Measurements from ENCODE around the gene NFIA. TPM values are rescaled to one million over a fixed set of nuclear protein-coding genes. Genes with fewer than 3 reads are reported as not detected.
A peak's percentile ranks its signal among the peaks of the same experiment; 100 is the strongest.

Gene NFIA
- total and polyA plus RNA-seq, 5 donors, result 15.9 to 127 (median 108) TPM

DNA sequence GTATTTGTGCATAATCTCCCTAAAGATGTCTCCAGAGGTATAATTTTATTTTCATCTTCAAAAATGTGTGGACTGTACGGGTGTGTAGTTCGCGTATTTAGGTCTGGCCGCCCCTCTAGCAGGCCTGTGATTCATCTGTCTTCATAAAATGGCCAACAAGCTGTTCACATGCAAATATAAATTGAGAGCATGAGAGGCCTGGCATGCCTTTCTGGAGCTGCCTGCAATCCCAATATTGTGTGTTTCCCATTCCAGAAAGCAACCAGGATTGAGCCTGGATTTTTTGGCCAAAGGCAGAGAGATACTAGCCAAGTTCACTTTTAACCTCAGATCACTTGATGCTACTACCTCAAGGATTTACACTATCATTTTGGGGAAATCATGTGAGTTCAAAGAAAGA lies 197.2 kb downstream of the NFIA start:
- no peaks in the 10 kb centered on the region for H3K27me3 ChIP-seq (ENCODE audit: control insufficient read depth, insufficient read depth)
- ATAC-seq (peak in 1 of 2 donors; percentile 34), DNase-seq (peak in 1 of 3 donors; percentile 52)
- peaks cover 4% of the 10 kb centered on the region for H3K4me1 ChIP-seq (ENCODE audit: control insufficient read depth, insufficient read depth, low read length)
- intact Hi-C loops (cut with DNase I), result no loop called here
- 65% methylated on average over 4 of the region's 4 CpGs for WGBS
- H3K4me3 ChIP-seq (ENCODE audit: low read length), result no peak overlapping the region
- peak overlapping the region; percentile 88 for H3K27ac ChIP-seq (ENCODE audit: low read length)
- H3K9me3 ChIP-seq (ENCODE audit: control insufficient read depth, low read length), result no peaks in the 10 kb centered on the region

DNA sequence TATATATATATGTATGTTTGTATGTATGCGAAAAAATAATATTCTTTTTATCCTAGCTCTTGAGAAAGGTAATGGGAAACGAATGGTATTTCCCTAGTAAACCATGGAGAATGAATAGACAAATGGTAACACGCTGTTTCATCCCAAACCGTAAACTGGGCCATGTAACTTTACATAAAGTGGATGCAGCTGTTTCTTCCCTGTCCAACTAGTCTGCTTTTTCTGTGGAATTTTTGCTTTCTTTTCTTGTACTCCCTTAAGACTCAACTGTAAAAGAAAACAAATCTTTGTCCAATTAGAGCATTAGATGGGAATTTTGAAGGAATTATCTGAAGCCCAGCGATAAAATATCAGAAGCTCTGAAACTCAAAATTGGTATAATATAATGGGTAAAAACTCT lies 198.1 kb downstream of the NFIA start:
- Histone ChIP-seq H3K4me1 (ENCODE audit: control insufficient read depth, insufficient read depth, low read length) (peaks cover 4% of the 10 kb centered on the region), H3K27me3 (ENCODE audit: control insufficient read depth, insufficient read depth) (no peaks in the 10 kb centered on the region), H3K9me3 (ENCODE audit: control insufficient read depth, low read length) (no peaks in the 10 kb centered on the region), H3K4me3 (ENCODE audit: low read length) (no peak overlapping the region), H3K27ac (ENCODE audit: low read length) (no peak overlapping the region)
- intact Hi-C loops (cut with DNase I), result loop anchor here in 1 of 4 donors (10.0 kb wide), 1 partner anchor 54 kb away; no protein-coding TSS in a partner anchor
- WGBS, result 81% methylated on average over 5 of the region's 5 CpGs
- DNase-seq (no peak), ATAC-seq (no peak)

GRCh38 chr1:61282387-61282786 lies 200.0 kb downstream of the NFIA start:
- H3K9me3 ChIP-seq (ENCODE audit: control insufficient read depth, low read length), result no peaks in the 10 kb centered on the region
- no peak for ATAC-seq
- no peak overlapping the region for H3K27ac ChIP-seq (ENCODE audit: low read length)
- H3K4me1 ChIP-seq (ENCODE audit: control insufficient read depth, insufficient read depth, low read length), result peaks cover 3% of the 10 kb centered on the region
- H3K4me3 ChIP-seq (ENCODE audit: low read length), result no peak overlapping the region
- DNase-seq, result no peak
- intact Hi-C loops (cut with DNase I), result loop anchor here in 1 of 4 donors (10.0 kb wide), 1 partner anchor 52 kb away; no protein-coding TSS in a partner anchor
- no peaks in the 10 kb centered on the region for H3K27me3 ChIP-seq (ENCODE audit: control insufficient read depth, insufficient read depth)
- 60% methylated on average over 3 of the region's 3 CpGs for WGBS

DNA sequence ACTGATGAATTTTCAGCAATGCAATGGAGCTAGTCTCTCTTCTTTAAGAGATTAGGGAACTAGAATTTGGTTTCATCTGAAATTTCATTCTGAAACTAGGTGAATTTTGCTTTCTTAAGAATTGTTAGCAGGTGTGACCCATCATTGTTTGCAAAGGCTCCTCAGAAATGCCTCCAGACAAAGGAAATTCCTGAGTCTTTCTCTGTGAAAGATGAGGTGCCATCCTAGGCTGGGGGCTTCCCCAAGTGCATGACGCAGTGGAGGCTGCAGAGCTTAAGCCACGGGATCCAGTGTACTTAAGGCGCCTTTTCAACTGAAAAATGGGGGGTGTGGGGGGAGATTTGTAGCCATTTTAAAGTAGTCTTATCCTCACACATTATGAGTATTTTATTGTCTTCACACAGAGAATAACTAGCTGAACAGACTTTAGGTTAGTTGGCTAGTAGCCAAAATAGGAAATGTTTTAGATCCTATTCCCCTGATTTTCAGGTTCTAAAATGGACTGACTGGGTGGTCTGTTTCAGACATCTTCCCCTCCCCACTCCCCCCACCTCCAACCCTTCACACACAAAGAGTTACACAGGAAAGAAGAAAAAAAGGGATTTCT lies 202.0 kb downstream of the NFIA start:
- Histone ChIP-seq H3K27ac (ENCODE audit: low read length) (no peak overlapping the region), H3K27me3 (ENCODE audit: control insufficient read depth, insufficient read depth) (no peaks in the 10 kb centered on the region), H3K9me3 (ENCODE audit: control insufficient read depth, low read length) (no peaks in the 10 kb centered on the region), H3K4me3 (ENCODE audit: low read length) (no peak overlapping the region), H3K4me1 (ENCODE audit: control insufficient read depth, insufficient read depth, low read length) (peaks cover 6% of the 10 kb centered on the region)
- intact Hi-C loops (cut with DNase I), result loop anchor here in 1 of 4 donors (10.0 kb wide), 1 partner anchor 50 kb away; no protein-coding TSS in a partner anchor
- 91% methylated on average over 3 of the region's 3 CpGs for WGBS
- ATAC-seq, result no peak
- no peak for DNase-seq

DNA sequence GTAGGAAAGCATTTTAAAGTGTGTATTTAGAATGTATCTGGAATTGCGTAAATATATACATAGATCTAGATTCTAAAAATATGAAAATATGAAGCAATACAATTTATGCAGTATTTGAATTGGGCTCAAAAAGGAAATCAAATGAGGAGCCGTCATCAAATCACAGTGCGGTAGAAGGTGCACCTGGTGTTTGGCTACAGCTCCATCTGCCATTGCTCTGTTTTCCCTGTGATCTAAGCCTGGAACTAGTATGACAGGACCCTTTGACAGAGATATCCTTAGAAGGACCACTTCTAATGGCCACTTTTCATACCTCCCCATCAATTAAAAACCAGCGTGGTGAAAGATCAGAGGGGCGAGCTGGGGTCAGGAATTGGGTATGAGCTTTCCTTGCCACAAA lies 202.6 kb downstream of the NFIA start:
- DNase-seq (no peak), ATAC-seq (no peak)
- H3K9me3 ChIP-seq (ENCODE audit: control insufficient read depth, low read length), result no peaks in the 10 kb centered on the region
- H3K4me3 ChIP-seq (ENCODE audit: low read length), result no peak overlapping the region
- WGBS, result 96% methylated on average over 5 of the region's 5 CpGs
- H3K4me1 ChIP-seq (ENCODE audit: control insufficient read depth, insufficient read depth, low read length), result peaks cover 6% of the 10 kb centered on the region
- no peaks in the 10 kb centered on the region for H3K27me3 ChIP-seq (ENCODE audit: control insufficient read depth, insufficient read depth)
- intact Hi-C loops (cut with DNase I), result loop anchor here in 1 of 4 donors (10.0 kb wide), 1 partner anchor 50 kb away; no protein-coding TSS in a partner anchor
- H3K27ac ChIP-seq (ENCODE audit: low read length), result no peak overlapping the region

- H3K27ac ChIP-seq (ENCODE audit: low read length), result no peak overlapping the region
- peaks cover 6% of the 10 kb centered on the region for H3K4me1 ChIP-seq (ENCODE audit: control insufficient read depth, insufficient read depth, low read length)
- DNase-seq, result no peak
- no peak overlapping the region for H3K4me3 ChIP-seq (ENCODE audit: low read length)
- H3K27me3 ChIP-seq (ENCODE audit: control insufficient read depth, insufficient read depth), result no peaks in the 10 kb centered on the region
- intact Hi-C loops (cut with DNase I), result loop anchor here in 1 of 4 donors (10.0 kb wide), 1 partner anchor 49 kb away; no protein-coding TSS in a partner anchor
- whole genome bisulfite sequencing, result 73% methylated on average over 3 of the region's 3 CpGs
- H3K9me3 ChIP-seq (ENCODE audit: control insufficient read depth, low read length), result no peaks in the 10 kb centered on the region
- ATAC-seq, result no peak
These were observed 203.1 kb downstream of the NFIA start for GRCh38 chr1:61285371-61285885.

GRCh38 chr1:61287014-61287413 lies 204.7 kb downstream of the NFIA start:
- H3K27ac ChIP-seq (ENCODE audit: low read length), result no peak overlapping the region
- intact Hi-C loops (cut with DNase I), result loop anchor here in 1 of 4 donors (10.0 kb wide), 1 partner anchor 48 kb away; no protein-coding TSS in a partner anchor
- no peaks in the 10 kb centered on the region for H3K27me3 ChIP-seq (ENCODE audit: control insufficient read depth, insufficient read depth)
- no peaks in the 10 kb centered on the region for H3K9me3 ChIP-seq (ENCODE audit: control insufficient read depth, low read length)
- H3K4me3 ChIP-seq (ENCODE audit: low read length), result no peak overlapping the region
- no peak for DNase-seq
- 79% methylated on average over 2 of the region's 2 CpGs for WGBS
- peak; percentile 32 to 78 for ATAC-seq
- peaks cover 6% of the 10 kb centered on the region for H3K4me1 ChIP-seq (ENCODE audit: control insufficient read depth, insufficient read depth, low read length)

DNA sequence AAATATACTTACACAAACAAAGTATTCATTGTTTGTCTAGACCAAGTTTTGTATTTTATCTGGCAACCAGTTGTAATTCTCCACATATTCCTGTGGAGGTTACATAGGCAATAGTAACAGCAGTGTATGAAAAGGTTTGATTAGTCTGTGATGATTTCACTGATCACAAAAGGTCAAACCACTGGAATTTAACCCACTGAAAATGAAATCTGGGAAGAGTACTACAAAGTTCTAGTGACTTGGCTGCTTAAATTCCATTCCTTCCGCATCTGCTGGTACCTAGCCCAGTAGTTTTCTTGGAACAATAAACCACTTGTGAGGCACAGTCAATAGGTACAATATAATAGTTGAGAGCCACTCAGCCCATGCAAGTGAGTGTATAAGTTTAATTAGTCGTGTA lies 205.4 kb downstream of the NFIA start:
- H3K27me3 ChIP-seq (ENCODE audit: control insufficient read depth, insufficient read depth), result no peaks in the 10 kb centered on the region
- peaks cover 7% of the 10 kb centered on the region for H3K4me1 ChIP-seq (ENCODE audit: control insufficient read depth, insufficient read depth, low read length)
- intact Hi-C loops (cut with DNase I), result loop anchor here in 1 of 4 donors (10.0 kb wide), 1 partner anchor 47 kb away; no protein-coding TSS in a partner anchor
- no peaks in the 10 kb centered on the region for H3K9me3 ChIP-seq (ENCODE audit: control insufficient read depth, low read length)
- H3K27ac ChIP-seq (ENCODE audit: low read length), result no peak overlapping the region
- DNase-seq (no peak), ATAC-seq (peak; percentile 65 to 66)
- WGBS, result 65% methylated on average over 2 of the region's 2 CpGs
- no peak overlapping the region for H3K4me3 ChIP-seq (ENCODE audit: low read length)

DNA sequence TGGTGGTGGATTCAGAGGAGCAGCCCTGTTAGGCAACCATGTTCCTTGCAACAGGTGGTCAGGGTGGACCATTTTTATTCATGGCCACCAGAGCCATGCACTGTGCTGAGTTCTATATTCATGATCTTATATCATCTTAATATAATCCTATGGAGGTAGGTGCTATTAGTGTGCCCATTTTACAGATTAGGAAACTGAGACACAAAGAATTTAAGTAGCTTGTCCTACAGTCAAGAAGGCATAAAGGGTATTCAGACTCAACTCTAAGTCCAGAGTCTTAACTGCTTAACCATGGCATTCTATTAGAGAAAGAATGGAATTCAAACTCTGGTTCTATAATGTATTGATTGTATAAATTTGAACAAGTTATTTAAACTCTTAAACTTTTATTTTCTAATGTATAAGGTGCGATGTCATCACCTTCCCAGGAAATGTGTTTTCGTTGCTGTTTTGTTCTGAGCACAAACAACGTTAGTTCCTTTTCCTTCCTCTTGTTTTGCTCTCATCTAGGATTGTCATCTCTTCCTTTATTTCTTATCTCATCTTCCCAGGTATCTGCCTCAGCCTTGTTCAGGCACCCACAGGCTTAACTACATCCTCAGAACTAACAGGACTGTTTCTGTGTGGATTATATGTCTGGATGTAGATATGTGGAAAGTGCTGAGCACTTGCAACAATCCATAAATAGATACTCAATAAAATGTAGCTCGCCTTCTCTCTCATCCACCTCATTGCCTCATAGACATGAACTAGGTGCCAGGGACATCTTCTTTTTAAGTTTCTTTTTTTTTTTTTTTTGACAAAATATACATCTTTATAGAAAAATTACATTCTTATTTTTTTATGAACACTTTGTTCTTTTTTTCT lies 207.1 kb downstream of the NFIA start:
- 77% methylated on average over 4 of the region's 4 CpGs for WGBS
- ATAC-seq (no peak), DNase-seq (no peak)
- H3K4me3 ChIP-seq (ENCODE audit: low read length), result no peak overlapping the region
- H3K27me3 ChIP-seq (ENCODE audit: control insufficient read depth, insufficient read depth), result no peaks in the 10 kb centered on the region
- peaks cover 9% of the 10 kb centered on the region for H3K4me1 ChIP-seq (ENCODE audit: control insufficient read depth, insufficient read depth, low read length)
- intact Hi-C loops (cut with DNase I), result loop anchor here in 1 of 4 donors (10.0 kb wide), 1 partner anchor 45 kb away; no protein-coding TSS in a partner anchor
- H3K9me3 ChIP-seq (ENCODE audit: control insufficient read depth, low read length), result no peaks in the 10 kb centered on the region
- no peak overlapping the region for H3K27ac ChIP-seq (ENCODE audit: low read length)

GRCh38 chr1:61290525-61290924 lies 208.2 kb downstream of the NFIA start:
- Histone ChIP-seq H3K9me3 (ENCODE audit: control insufficient read depth, low read length) (no peaks in the 10 kb centered on the region), H3K4me1 (ENCODE audit: control insufficient read depth, insufficient read depth, low read length) (peaks cover 9% of the 10 kb centered on the region), H3K4me3 (ENCODE audit: low read length) (no peak overlapping the region), H3K27ac (ENCODE audit: low read length) (no peak overlapping the region), H3K27me3 (ENCODE audit: control insufficient read depth, insufficient read depth) (no peaks in the 10 kb centered on the region)
- intact Hi-C loops (cut with DNase I), result no loop called here
- WGBS, result 38% methylated on average over 3 of the region's 3 CpGs
- no peak for ATAC-seq
- no peak for DNase-seq

GRCh38 chr1:61293197-61293596 lies 210.8 kb downstream of the NFIA start:
- ATAC-seq, result peak; percentile 32 to 47
- Histone ChIP-seq H3K4me3 (ENCODE audit: low read length) (no peak overlapping the region), H3K9me3 (ENCODE audit: control insufficient read depth, low read length) (no peaks in the 10 kb centered on the region), H3K27me3 (ENCODE audit: control insufficient read depth, insufficient read depth) (no peaks in the 10 kb centered on the region), H3K4me1 (ENCODE audit: control insufficient read depth, insufficient read depth, low read length) (peaks cover 6% of the 10 kb centered on the region), H3K27ac (ENCODE audit: low read length) (peak overlapping the region; percentile 45)
- DNase-seq, result no peak
- intact Hi-C loops (cut with DNase I), result no loop called here
- WGBS, result 65% methylated on average over 2 of the region's 2 CpGs

Data from right cardiac atrium (tissue), 5 donors.